Omental fat pad (tissue), 4 donors: Measurements from ENCODE around the gene ABCC3. TPM values are rescaled to one million over a fixed set of nuclear protein-coding genes. Genes with fewer than 3 reads are reported as not detected.

Source experiments
- ATAC-seq: fragments of 150-250 bp; one replicate; pipeline ENCODE4 v1.9.1; 2016; ENCODE audit warnings: mild to moderate bottlenecking, moderate library complexity; ENCODE audit not compliant: low FRiP score
- DNase-seq: peaks from one replicate; pipeline ENCODE4 v3.0.0-alpha.2; 2019; ENCODE audit warnings: low spot score
- CTCF ChIP-seq, 3 donors: fragments of 450-650 bp; IDR thresholded peaks; one replicate each; pipeline ENCODE4 v1.5.1; 2016 to 2017; ENCODE audit warnings: antibody characterized with exemption in 3 of 3, mild to moderate bottlenecking in 3 of 3, moderate library complexity in 2 of 3
- small RNA-seq: library from RNA; depleted of rRNA; stranded (forward); fragments of <200 nt; gene quantifications from one replicate; pipeline ENCODE3, GENCODE V24; 2016
- total RNA-seq, 4 donors: library from RNA; depleted of rRNA; stranded (reverse); fragments of >200 nt; gene quantifications; one replicate each; pipeline ENCODE4 v1.1.0, GENCODE V29; 2016

Gene ABCC3
- total RNA-seq, 4 donors from 2014 or later = 2.8 to 19.9 (median 11.1) TPM

- DNase-seq (no peak), ATAC-seq (no peak)
- TF ChIP-seq CTCF (IDR thresholded peaks at IDR 0.05) = no peak
Measured at GRCh38 chr17:50737118-50737698, 102.5 kb downstream of the ABCC3 start.

GRCh38 chr17:50739098-50739497 lies 104.4 kb downstream of the ABCC3 start:
- no peak for TF ChIP-seq CTCF (IDR thresholded peaks at IDR 0.05)
- DNase-seq (no peak), ATAC-seq (no peak)

Small RNAs within 50 kb of the gene (small RNA-seq; reads per million reads assigned to genes)
- not detected for gene RF00019

Other genes with a start within 250 kb of the ABCC3 start
- gene LRRC59, start 237.4 kb upstream of the ABCC3 start, total RNA-seq = 100 to 1,000 TPM in 3 of 4 donors, 10 to 100 TPM in 1; 53.6 to 193 (median 102) TPM
- gene ACSF2, start 208.7 kb upstream of the ABCC3 start, total RNA-seq = 100 to 1,000 TPM in 1 of 4 donors, 10 to 100 TPM in 3; 36.6 to 140 (median 65.3) TPM
- not detected for gene CHAD, start 166.0 kb upstream of the ABCC3 start, total RNA-seq
- 10 to 100 TPM; 18.7 to 25.9 (median 23.4) TPM for gene RSAD1, start 156.0 kb upstream of the ABCC3 start, total RNA-seq
- 1 to 10 TPM in 2 of 4 donors, under 1 TPM in 1, not detected in 1; 0.36 to 1.9 (median 1.0) TPM for gene MYCBPAP, start 126.4 kb upstream of the ABCC3 start, total RNA-seq
- gene EPN3, start 102.1 kb upstream of the ABCC3 start, total RNA-seq = not detected
- 10 to 100 TPM; 42.8 to 65.1 (median 49.4) TPM for gene SPATA20, start 87.7 kb upstream of the ABCC3 start, total RNA-seq
- 1 to 10 TPM in 2 of 4 donors, under 1 TPM in 2; 0.32 to 3.8 (median 1.2) TPM for gene CACNA1G, start 74.2 kb upstream of the ABCC3 start, total RNA-seq
- gene ANKRD40, start 73.0 kb downstream of the ABCC3 start, total RNA-seq = 10 to 100 TPM; 55.7 to 82.4 (median 61.8) TPM
- gene LUC7L3, start 84.7 kb downstream of the ABCC3 start, total RNA-seq = 10 to 100 TPM; 44.2 to 88.7 (median 55.2) TPM
- not detected for gene ANKRD40CL, start 132.6 kb downstream of the ABCC3 start, total RNA-seq
- under 1 TPM in 2 of 4 donors, not detected in 2; 0.09 to 0.24 TPM for gene WFIKKN2, start 200.7 kb downstream of the ABCC3 start, total RNA-seq
- gene TOB1, start 231.5 kb downstream of the ABCC3 start, total RNA-seq = 10 to 100 TPM; 28.8 to 79.7 (median 37.0) TPM